A549 (cell line): ENCODE results near the gene PASK. TPM values are rescaled to one million over a fixed set of nuclear protein-coding genes. Genes with fewer than 3 reads are reported as not detected.

ENCODE experiments used
- ATAC-seq, 2 experiments: fragments of 200-7000 bp in 1 of 2; fragments of >200 bp in 1 of 2; cut with Nextera tagmentation in 1 of 2; cut with Tn5 transposase in 1 of 2; 3 replicates each; pipeline versions ENCODE4 v1.8.0 to v1.9.1; 2018 to 2020; ENCODE audit warnings: mild to moderate bottlenecking in 1 of 2, moderate library complexity in 1 of 2
- CTCF ChIA-PET: fragments of 300-600 bp; sonication (Branson Sonifier 250); formaldehyde crosslinking; extraction: SDS; loops from one replicate; lab custom pipeline; 2021; ENCODE audit warnings: antibody characterized with exemption, inconsistent platforms; lab: Yijun Ruan, JAX
- POLR2A ChIA-PET: fragments of 350-600 bp; formaldehyde crosslinking; extraction: SDS; loops from one replicate; lab custom pipeline; 2021; ENCODE audit warnings: antibody characterized with exemption, inconsistent platforms; lab: Yijun Ruan, JAX
- DNase-seq, 2 experiments: peaks; one replicate each; pipeline versions ENCODE4 v3.0.0 to v3.0.0-alpha.2; 2011 to 2016; ENCODE audit warnings: low read depth in 1 of 2, low spot score in 1 of 2
- FAIRE-seq: peaks from 2 replicates; lab custom pipeline; 2011; peaks lifted over from hg19 to GRCh38; lab: Jason Lieb, UNC
- H3K27ac ChIP-seq, 2 experiments: fragments of >200 bp; sonication (Bioruptor Twin); formaldehyde crosslinking; 3 replicates each; pipeline ENCODE4 v1.5.1; 2016 to 2017
- H3K4me1 ChIP-seq: fragments of >200 bp; sonication (Bioruptor Twin); formaldehyde crosslinking; 3 replicates; pipeline ENCODE4 v1.6.1; 2016
- H3K4me2 ChIP-seq: fragments of >200 bp; sonication (Bioruptor Twin); formaldehyde crosslinking; 3 replicates; pipeline ENCODE4 v1.6.1; 2016
- H3K4me3 ChIP-seq: fragments of >200 bp; sonication (Bioruptor Twin); formaldehyde crosslinking; 3 replicates; pipeline ENCODE4 v1.5.1; 2016
- H3K9me3 ChIP-seq: fragments of >200 bp; sonication (Bioruptor Twin); formaldehyde crosslinking; 3 replicates; pipeline ENCODE4 v1.6.1; 2016
- BCL3 ChIP-seq: fragments of >200 bp; sonication (Bioruptor Twin); formaldehyde crosslinking; IDR thresholded peaks from 3 replicates; pipeline ENCODE4 v1.6.1; 2016
- BHLHE40 ChIP-seq: IDR thresholded peaks from 2 replicates; pipeline ENCODE4 v1.6.1; 2012; ENCODE audit warnings: low read depth, low read length, inconsistent platforms
- CHD4 ChIP-seq: fragments of 200-600 bp; sonication (generic); IDR thresholded peaks from 2 replicates; pipeline ENCODE4 v1.6.1; 2016; ENCODE audit warnings: antibody characterized with exemption, mild to moderate bottlenecking, borderline replicate concordance
- CTCF ChIP-seq: fragments of >200 bp; sonication (Bioruptor Twin); formaldehyde crosslinking; IDR thresholded peaks from 3 replicates; pipeline ENCODE4 v1.5.1; 2016
- EHMT2 ChIP-seq: fragments of 200-600 bp; sonication (generic); IDR thresholded peaks from 2 replicates; pipeline ENCODE4 v1.6.1; 2016; ENCODE audit warnings: antibody characterized with exemption, low read depth, mild to moderate bottlenecking, moderate library complexity
- ELK1 ChIP-seq: fragments of 150-350 bp; IDR thresholded peaks from 2 replicates; pipeline ENCODE4 v1.6.1; 2014; ENCODE audit warnings: low read depth, mild to moderate bottlenecking, low read length
- EP300 ChIP-seq, 2 experiments: fragments of >200 bp; sonication (Bioruptor Twin); formaldehyde crosslinking; IDR thresholded peaks; 2 replicates in 1 of 2; 3 replicates in 1 of 2; pipeline ENCODE4 v1.6.1; 2016 to 2017
- ESRRA ChIP-seq: fragments of 150-350 bp; IDR thresholded peaks from 2 replicates; pipeline ENCODE4 v1.6.1; 2014; ENCODE audit warnings: mild to moderate bottlenecking, low read length, borderline replicate concordance
- FOSB ChIP-seq: fragments of 250-450 bp; sonication (Bioruptor Pico); IDR thresholded peaks from 2 replicates; pipeline ENCODE4 v1.5.0; 2020; ENCODE audit warnings: mild to moderate bottlenecking, moderate library complexity
- FOSL2 ChIP-seq, 2 experiments: fragments of 450-650 bp in 1 of 2; fragments of >200 bp in 1 of 2; sonication (Bioruptor Twin) in 1 of 2; formaldehyde crosslinking; IDR thresholded peaks; 2 replicates each; pipeline versions ENCODE4 v1.5.0 to v1.6.1; 2016 to 2020; ENCODE audit warnings: mild to moderate bottlenecking in 1 of 2, moderate library complexity in 1 of 2
- FOXS1 ChIP-seq: fragments of 250-450 bp; sonication (Bioruptor Pico); IDR thresholded peaks from 2 replicates; pipeline ENCODE4 v1.5.0; 2020; ENCODE audit warnings: mild to moderate bottlenecking, moderate library complexity
- HDAC2 ChIP-seq: fragments of 200-600 bp; sonication (generic); IDR thresholded peaks from 2 replicates; pipeline ENCODE4 v1.6.1; 2016
- HES2 ChIP-seq: fragments of >200 bp; sonication (Bioruptor Twin); formaldehyde crosslinking; IDR thresholded peaks from 2 replicates; pipeline ENCODE4 v1.6.1; 2016
- HEYL ChIP-seq: fragments of 250-450 bp; sonication (Bioruptor Pico); IDR thresholded peaks from 2 replicates; pipeline ENCODE4 v1.8.0; 2021; ENCODE audit warnings: mild to moderate bottlenecking, moderate library complexity
- JUNB ChIP-seq: fragments of >200 bp; sonication (Bioruptor Twin); formaldehyde crosslinking; IDR thresholded peaks from 2 replicates; pipeline ENCODE4 v1.6.1; 2016
- KDM1A ChIP-seq: fragments of 200-600 bp; sonication (generic); IDR thresholded peaks from 2 replicates; pipeline ENCODE4 v1.6.1; 2016; ENCODE audit warnings: low read depth, mild to moderate bottlenecking
- KDM5A ChIP-seq: fragments of 200-600 bp; sonication (generic); IDR thresholded peaks from 2 replicates; pipeline ENCODE4 v1.6.1; 2016; ENCODE audit warnings: antibody characterized with exemption, mild to moderate bottlenecking
- MAZ ChIP-seq: fragments of 150-350 bp; IDR thresholded peaks from 2 replicates; pipeline ENCODE4 v1.6.1; 2014; ENCODE audit warnings: antibody characterized with exemption, low read depth, low read length, borderline replicate concordance
- PBX3 ChIP-seq: IDR thresholded peaks from 2 replicates; pipeline ENCODE4 v1.6.1; 2012
- PHF8 ChIP-seq: fragments of 200-600 bp; sonication (generic); IDR thresholded peaks from 2 replicates; pipeline ENCODE4 v1.6.1; 2016; ENCODE audit warnings: low read depth, mild to moderate bottlenecking, antibody characterized with exemption, moderate library complexity, borderline replicate concordance
- RFX5 ChIP-seq: fragments of 450-650 bp; IDR thresholded peaks from 2 replicates; pipeline ENCODE4 v1.7.1; 2014; ENCODE audit warnings: antibody characterized with exemption, mild to moderate bottlenecking, moderate library complexity
- RNF2 ChIP-seq: fragments of 200-600 bp; sonication (generic); IDR thresholded peaks from 2 replicates; pipeline ENCODE4 v1.6.1; 2016; ENCODE audit warnings: low read depth, mild to moderate bottlenecking, antibody characterized with exemption, moderate library complexity, borderline replicate concordance
- TP53 ChIP-seq: fragments of 250-450 bp; sonication (Bioruptor Pico); IDR thresholded peaks from 2 replicates; pipeline ENCODE4 v1.5.0; 2021; ENCODE audit warnings: mild to moderate bottlenecking, moderate library complexity
- ZC3H11A ChIP-seq: fragments of 450-650 bp; IDR thresholded peaks from 2 replicates; pipeline ENCODE4 v1.6.1; 2014; ENCODE audit warnings: antibody characterized with exemption, mild to moderate bottlenecking
- ZSCAN20 ChIP-seq: fragments of 250-450 bp; sonication (Bioruptor Pico); IDR thresholded peaks from 2 replicates; pipeline ENCODE4 v1.8.0; 2022; ENCODE audit warnings: mild to moderate bottlenecking, moderate library complexity
- WGBS: methylation state at CpG from one replicate; pipeline ENCODE4 v1.1.6; 2017; ENCODE audit errors: missing lambda C conversion rate; 5-methylcytosine and 5-hydroxymethylcytosine counted together
- polyA plus RNA-seq, 4 experiments: library from polyadenylated mRNA; depleted of rRNA in 3 of 4; stranded (reverse); fragments of >200 nt; fragmentation: RNase III in 1 of 4; extraction: RNeasy Plus Mini Kit Qiagen cat#74134 plus additional on column Dnase treatment in 1 of 4; gene quantifications; 2 replicates in 3 of 4; 3 replicates in 1 of 4; pipeline ENCODE4 v1.2.3, GENCODE V29; 2011 to 2017

The PASK gene
- polyA plus RNA-seq, 2 of the 4 experiments (the other 2 are of a cell fraction), result 7.4 to 12.4 TPM

- no peak for TF ChIP-seq BCL3
Observed at GRCh38 chr2:241134711-241135110, 14.6 kb downstream of the PASK start (continued).

- POLR2A ChIA-PET, result no interaction called here
- ATAC-seq (no peak), FAIRE-seq (no peak), DNase-seq (no peak)
- H3K4me2 ChIP-seq, result no peak overlapping the region
- H3K9me3 ChIP-seq, result no peaks in the 10 kb centered on the region
- WGBS, result 95% methylated on average over 10 of the region's 10 CpGs
- TF ChIP-seq PHF8, result no peak
- no peak for TF ChIP-seq MAZ
- TF ChIP-seq TP53 (CRISPR knock-in tag), result no peak
- no peak for TF ChIP-seq HDAC2
- TF ChIP-seq RFX5, result no peak
- no peak for TF ChIP-seq HEYL (CRISPR knock-in tag)
- no peak for TF ChIP-seq EHMT2
- TF ChIP-seq ELK1, result no peak
- no peak for TF ChIP-seq KDM5A
- TF ChIP-seq ZC3H11A, result no peak
- TF ChIP-seq JUNB, result no peak
- TF ChIP-seq BHLHE40, result no peak
- TF ChIP-seq ZSCAN20 (CRISPR knock-in tag), result no peak
- TF ChIP-seq RNF2, result no peak
- TF ChIP-seq HES2, result no peak
- no peak overlapping the region for H3K27ac ChIP-seq
- CTCF ChIA-PET, result no interaction called here
- H3K4me1 ChIP-seq, result no peaks in the 10 kb centered on the region
- H3K4me3 ChIP-seq, result no peak overlapping the region
Observed at GRCh38 chr2:241133436-241133820, 15.8 kb downstream of the PASK start.

- WGBS, result 88% methylated on average over 14 of the region's 14 CpGs
- Histone ChIP-seq H3K27ac (no peak overlapping the region), H3K9me3 (no peaks in the 10 kb centered on the region), H3K4me3 (no peak overlapping the region), H3K4me2 (no peak overlapping the region), H3K4me1 (no peaks in the 10 kb centered on the region)
- DNase-seq (no peak), FAIRE-seq (no peak), ATAC-seq (no peak)
- POLR2A ChIA-PET, result no interaction called here
- CTCF ChIA-PET, result interaction anchor here (1.3 kb wide), 1 partner anchor 11 kb away, joined by 4 read pairs; no protein-coding TSS in a partner anchor
- TF ChIP-seq KDM1A (no peak), PBX3 (no peak), FOSL2 (IDR thresholded peaks at IDR 0.05) (no peak), FOSL2 (CRISPR knock-in tag; IDR thresholded peaks at IDR 0.05) (no peak), ESRRA (no peak), FOXS1 (no peak), FOSB (CRISPR knock-in tag) (no peak), CHD4 (no peak), EP300 (IDR thresholded peaks at IDR 0.05) (no peak), CTCF (no peak)
Observed at GRCh38 chr2:241132538-241133435, 16.5 kb downstream of the PASK start.
